Neural cell (in vitro differentiated cells): ENCODE results near the gene SERPINE2. TPM values are rescaled to one million over a fixed set of nuclear protein-coding genes. Genes with fewer than 3 reads are reported as not detected.

Source experiments
- H2AFZ ChIP-seq: fragments of 200-600, 300-800 bp; sonication (generic), shearing (Covaris generic); 2 replicates; pipeline ENCODE4 v1.6.0; 2014; ENCODE audit warnings: low read depth, mild to moderate bottlenecking, antibody characterized with exemption, low read length, moderate library complexity
- H3F3A ChIP-seq: fragments of 200-600 bp; shearing (Covaris generic); 2 replicates; pipeline ENCODE4 v1.6.1; 2016; ENCODE audit warnings: mild to moderate bottlenecking, moderate library complexity, mixed read lengths, antibody characterized with exemption, low read length; ENCODE audit not compliant: insufficient read depth, poor library complexity, severe bottlenecking
- H3K27ac ChIP-seq: fragments of 200-600, 300-800 bp; sonication (generic), shearing (Covaris generic); 2 replicates; pipeline ENCODE4 v1.5.1; 2014; ENCODE audit warnings: mild to moderate bottlenecking, low read length, moderate library complexity
- H3K27me3 ChIP-seq: fragments of 300-800, 200-600 bp; sonication (generic), shearing (Covaris generic); 2 replicates; pipeline ENCODE4 v1.6.0; 2014; ENCODE audit warnings: mild to moderate bottlenecking, low read depth, low read length, moderate library complexity; ENCODE audit not compliant: insufficient read depth
- H3K36me3 ChIP-seq: fragments of 300-800, 200-600 bp; sonication (generic), shearing (Covaris generic); 2 replicates; pipeline ENCODE4 v1.5.1; 2014; ENCODE audit warnings: mild to moderate bottlenecking, antibody characterized with exemption, low read length, moderate library complexity; ENCODE audit not compliant: insufficient read depth
- H3K4me2 ChIP-seq: fragments of 300-800, 200-600 bp; sonication (generic), shearing (Covaris generic); 2 replicates; pipeline ENCODE4 v1.6.0; 2014; ENCODE audit warnings: mild to moderate bottlenecking, low read length
- H3K4me3 ChIP-seq: fragments of 300-800, 200-600 bp; sonication (generic), shearing (Covaris generic); 2 replicates; pipeline ENCODE4 v1.5.1; 2014; ENCODE audit warnings: mild to moderate bottlenecking, low read length, moderate library complexity
- H3K79me2 ChIP-seq: fragments of 200-600 bp; shearing (Covaris generic); replicated peaks from 2 replicates; pipeline ENCODE4 v1.6.0; 2014; ENCODE audit warnings: mild to moderate bottlenecking, low read length, moderate library complexity; ENCODE audit not compliant: insufficient read depth
- H3K9ac ChIP-seq: fragments of 300-800, 200-600 bp; sonication (generic), shearing (Covaris generic); 2 replicates; pipeline ENCODE4 v1.6.1; 2016; ENCODE audit warnings: mild to moderate bottlenecking, low read length, mixed read lengths
- H3K9me2 ChIP-seq: fragments of 200-600 bp; shearing (Covaris generic); 2 replicates; pipeline ENCODE4 v1.6.1; 2016; ENCODE audit warnings: mild to moderate bottlenecking, low read length, mixed read lengths; ENCODE audit not compliant: insufficient read depth
- H3K9me3 ChIP-seq: fragments of 200-600, 300-800 bp; sonication (generic), shearing (Covaris generic); 2 replicates; pipeline ENCODE4 v1.6.1; 2016; ENCODE audit warnings: mild to moderate bottlenecking, mixed run types, low read length, moderate library complexity, mixed read lengths
- H4K20me1 ChIP-seq: fragments of 200-600 bp; shearing (Covaris generic); 2 replicates; pipeline ENCODE4 v1.6.1; 2016; ENCODE audit warnings: mild to moderate bottlenecking, mixed run types; ENCODE audit not compliant: insufficient read depth
- CTCF ChIP-seq: fragments of 450-650 bp; IDR thresholded peaks from 2 replicates; pipeline ENCODE4 v1.5.1; 2014; ENCODE audit warnings: antibody characterized with exemption, mild to moderate bottlenecking, moderate library complexity; ENCODE audit not compliant: poor library complexity, severe bottlenecking
- EP300 ChIP-seq: fragments of 450-650 bp; conservative IDR thresholded peaks from 2 replicates; pipeline ENCODE4 v1.6.1; 2014; ENCODE audit warnings: antibody characterized with exemption, mild to moderate bottlenecking, moderate library complexity; ENCODE audit not compliant: poor library complexity, severe bottlenecking
- EZH2 ChIP-seq: fragments of 200-600, 300-800 bp; shearing (Covaris generic), sonication (generic); IDR thresholded peaks from 2 replicates; pipeline ENCODE4 v1.6.1; 2014; ENCODE audit warnings: antibody characterized with exemption, low read length, borderline replicate concordance, mild to moderate bottlenecking; ENCODE audit not compliant: insufficient read depth, poor library complexity, severe bottlenecking
- MXI1 ChIP-seq: fragments of 450-650 bp; conservative IDR thresholded peaks from 2 replicates; pipeline ENCODE4 v1.6.1; 2014; ENCODE audit warnings: antibody characterized with exemption, mild to moderate bottlenecking; ENCODE audit not compliant: poor library complexity, severe bottlenecking
- POLR2AphosphoS5 ChIP-seq: IDR thresholded peaks from 2 replicates; pipeline ENCODE4 v1.6.1; 2012
- RAD21 ChIP-seq: fragments of 450-650 bp; conservative IDR thresholded peaks from 2 replicates; pipeline ENCODE4 v1.6.1; 2014; ENCODE audit warnings: antibody characterized with exemption, mild to moderate bottlenecking, moderate library complexity
- REST ChIP-seq: IDR thresholded peaks from 2 replicates; pipeline ENCODE4 v1.6.1; 2012; ENCODE audit warnings: borderline replicate concordance
- SMC3 ChIP-seq: fragments of 450-650 bp; conservative IDR thresholded peaks from 2 replicates; pipeline ENCODE4 v1.6.1; 2014; ENCODE audit warnings: antibody characterized with exemption, mild to moderate bottlenecking, moderate library complexity; ENCODE audit not compliant: poor library complexity
- TAF1 ChIP-seq: IDR thresholded peaks from 2 replicates; pipeline ENCODE4 v1.6.1; 2012; ENCODE audit warnings: low read depth
- polyA plus RNA-seq: library from polyadenylated mRNA; depleted of rRNA; stranded (reverse); fragments of >200 nt; gene quantifications from 2 replicates; pipeline ENCODE4 v1.2.3, GENCODE V29; 2014

SERPINE2 gene
- polyA plus RNA-seq, 1 donor from 2014 or later, result 38.5 TPM

- H3K9ac ChIP-seq, result peak overlapping the region; percentile 78
- H2AFZ ChIP-seq, result peak overlapping the region; percentile 46
- no peaks in the 10 kb centered on the region for H3K27me3 ChIP-seq
- H3F3A ChIP-seq, result peaks cover 13% of the 10 kb centered on the region
- H3K9me2 ChIP-seq, result no peaks in the 10 kb centered on the region
- H3K36me3 ChIP-seq, result no peaks in the 10 kb centered on the region
- H3K9me3 ChIP-seq, result no peaks in the 10 kb centered on the region
- TF ChIP-seq REST (no peak), EZH2 (no peak), MXI1 (peak; percentile 35), RAD21 (peak; percentile 44), EP300 (peak; percentile 24), SMC3 (peak; percentile 38), POLR2AphosphoS5 (no peak), TAF1 (no peak)
- peak overlapping the region; percentile 84 for H3K4me3 ChIP-seq
- H3K4me2 ChIP-seq, result peak overlapping the region; percentile 99
- peaks cover 3% of the 10 kb centered on the region for H3K79me2 ChIP-seq
- H4K20me1 ChIP-seq, result no peaks in the 10 kb centered on the region
- H3K27ac ChIP-seq, result no peak overlapping the region
Observed at GRCh38 chr2:224038049-224038829, 847 bp downstream of the SERPINE2 start.

GRCh38 chr2:224036731-224037361 is 2.2 kb downstream of the SERPINE2 start:
- no peaks in the 10 kb centered on the region for H3K27me3 ChIP-seq
- peak overlapping the region; percentile 99 for H3K4me2 ChIP-seq
- peaks cover 13% of the 10 kb centered on the region for H3F3A ChIP-seq
- peak overlapping the region; percentile 84 for H3K4me3 ChIP-seq
- H3K27ac ChIP-seq, result no peak overlapping the region
- H3K9me2 ChIP-seq, result no peaks in the 10 kb centered on the region
- no peak overlapping the region for H3K9ac ChIP-seq
- H3K79me2 ChIP-seq, result peaks cover 3% of the 10 kb centered on the region
- H3K36me3 ChIP-seq, result no peaks in the 10 kb centered on the region
- no peaks in the 10 kb centered on the region for H3K9me3 ChIP-seq
- no peaks in the 10 kb centered on the region for H4K20me1 ChIP-seq
- H2AFZ ChIP-seq, result no peak overlapping the region
- TF ChIP-seq SMC3 (no peak), MXI1 (no peak), CTCF (no peak), POLR2AphosphoS5 (no peak)
